WTC11 (cell line): ENCODE measurements around the gene WDR83. TPM values are rescaled to one million over a fixed set of nuclear protein-coding genes. Genes with fewer than 3 reads are reported as not detected.

Experiments used
- ATAC-seq: fragments of 200-7000 bp; cut with Tn5 transposase; 2 replicates; pipeline ENCODE4 v1.10.0; 2021; ENCODE audit warnings: mild to moderate bottlenecking, moderate library complexity
- CTCF ChIA-PET: fragments of 300-600 bp; sonication (Branson Sonifier 250); formaldehyde crosslinking; loops from one replicate; lab custom pipeline; 2021; ENCODE audit warnings: antibody characterized with exemption; lab: Charles Lee
- POLR2A ChIA-PET: fragments of 350-600 bp; sonication (Branson Sonifier 250); formaldehyde crosslinking; loops from one replicate; lab custom pipeline; 2021; ENCODE audit warnings: antibody characterized with exemption; lab: Charles Lee
- DNase-seq: peaks from one replicate; pipeline ENCODE4 v3.0.0; 2021; ENCODE audit warnings: low spot score
- H3K27ac Mint-ChIP-seq: 2 replicates; pipeline ENCODE4 v1.8.0; 2021; ENCODE audit warnings: mixed read lengths
- H3K27me3 Mint-ChIP-seq: 2 replicates; pipeline ENCODE4 v1.8.0; 2021; ENCODE audit warnings: low read depth, mild to moderate bottlenecking, moderate library complexity, mixed read lengths
- H3K36me3 Mint-ChIP-seq: 2 replicates; pipeline ENCODE4 v1.8.0; 2021; ENCODE audit warnings: mixed read lengths
- H3K4me1 Mint-ChIP-seq: 2 replicates; pipeline ENCODE4 v1.8.0; 2022; ENCODE audit warnings: mixed read lengths
- H3K4me3 Mint-ChIP-seq: 2 replicates; pipeline ENCODE4 v1.8.0; 2021; ENCODE audit warnings: mild to moderate bottlenecking, moderate library complexity, mixed read lengths
- H3K9me3 Mint-ChIP-seq: 2 replicates; pipeline ENCODE4 v1.8.0; 2021; ENCODE audit warnings: mixed read lengths
- CBFB ChIP-seq: sonication (generic); formaldehyde crosslinking; IDR thresholded peaks from 2 replicates; pipeline ENCODE4 v1.8.1; 2022; ENCODE audit warnings: mild to moderate bottlenecking, low read depth, missing genetic modification reagents
- CREB1 ChIP-seq: sonication (generic); formaldehyde crosslinking; IDR thresholded peaks from 2 replicates; pipeline ENCODE4 v1.8.0; 2023; ENCODE audit warnings: mild to moderate bottlenecking, missing genetic modification reagents
- CREM ChIP-seq: sonication (generic); formaldehyde crosslinking; IDR thresholded peaks from 2 replicates; pipeline ENCODE4 v1.8.1; 2022; ENCODE audit warnings: mild to moderate bottlenecking, missing genetic modification reagents, moderate library complexity
- EMX1 ChIP-seq: fragments of 250-450 bp; sonication (Bioruptor Pico); IDR thresholded peaks from 2 replicates; pipeline ENCODE4 v1.8.0; 2021; ENCODE audit warnings: mild to moderate bottlenecking
- GTF2I ChIP-seq: fragments of 250-450 bp; sonication (Bioruptor Pico); conservative IDR thresholded peaks from 2 replicates; pipeline ENCODE4 v1.4.0; 2021; ENCODE audit warnings: mild to moderate bottlenecking
- MYBL2 ChIP-seq: sonication (generic); formaldehyde crosslinking; IDR thresholded peaks from 2 replicates; pipeline ENCODE4 v1.8.1; 2023; ENCODE audit warnings: mild to moderate bottlenecking, moderate library complexity, missing genetic modification reagents
- SOX15 ChIP-seq: fragments of 250-450 bp; sonication (Bioruptor Pico); IDR thresholded peaks from 2 replicates; pipeline ENCODE4 v1.9.0; 2021; ENCODE audit warnings: mild to moderate bottlenecking
- SP1 ChIP-seq: sonication (generic); formaldehyde crosslinking; conservative IDR thresholded peaks from 2 replicates; pipeline ENCODE4 v1.8.1; 2022; ENCODE audit warnings: missing genetic modification reagents
- TCF7 ChIP-seq: sonication (generic); formaldehyde crosslinking; IDR thresholded peaks from 2 replicates; pipeline ENCODE4 v1.8.0; 2022; ENCODE audit warnings: mild to moderate bottlenecking, low read depth, missing genetic modification reagents, moderate library complexity
- TEAD1 ChIP-seq: sonication (generic); formaldehyde crosslinking; IDR thresholded peaks from 2 replicates; pipeline ENCODE4 v1.8.0; 2022; ENCODE audit warnings: mild to moderate bottlenecking, missing genetic modification reagents
- ZNF121 ChIP-seq: sonication (generic); formaldehyde crosslinking; IDR thresholded peaks from 2 replicates; pipeline ENCODE4 v1.8.0; 2023; ENCODE audit warnings: missing genetic modification reagents
- ZNF232 ChIP-seq: sonication (generic); formaldehyde crosslinking; IDR thresholded peaks from 2 replicates; pipeline ENCODE4 v1.8.0; 2022; ENCODE audit warnings: mild to moderate bottlenecking, missing genetic modification reagents
- ZNF317 ChIP-seq: sonication (generic); formaldehyde crosslinking; IDR thresholded peaks from 2 replicates; pipeline ENCODE4 v1.8.1; 2023; ENCODE audit warnings: low read depth, mild to moderate bottlenecking, moderate library complexity, missing genetic modification reagents, borderline replicate concordance
- ZNF396 ChIP-seq: fragments of 250-450 bp; sonication (Bioruptor Pico); IDR thresholded peaks from 2 replicates; pipeline ENCODE4 v1.8.0; 2021; ENCODE audit warnings: mild to moderate bottlenecking, moderate library complexity, borderline replicate concordance
- total RNA-seq: library from RNA; stranded (reverse); gene quantifications from 3 replicates; pipeline ENCODE4 v1.2.3, GENCODE V29; 2021
- TF ChIP-seq, protein P1 (sequence below): sonication (generic); formaldehyde crosslinking; IDR thresholded peaks from 2 replicates; pipeline ENCODE4 v1.8.0; 2022; ENCODE audit warnings: mild to moderate bottlenecking, missing genetic modification reagents
- TF ChIP-seq, protein P2 (sequence below): fragments of 250-450 bp; sonication (Bioruptor Pico); IDR thresholded peaks from 2 replicates; pipeline ENCODE4 v1.9.0; 2021; ENCODE audit warnings: mild to moderate bottlenecking, borderline replicate concordance
- TF ChIP-seq, protein P3 (sequence below): sonication (generic); formaldehyde crosslinking; IDR thresholded peaks from 2 replicates; pipeline ENCODE4 v1.8.1; 2022; ENCODE audit warnings: low read depth, missing genetic modification reagents, borderline replicate concordance
- TF ChIP-seq, protein P4 (sequence below): sonication (generic); formaldehyde crosslinking; IDR thresholded peaks from 2 replicates; pipeline ENCODE4 v1.8.1; 2022; ENCODE audit warnings: mild to moderate bottlenecking, moderate library complexity, missing genetic modification reagents
- TF ChIP-seq, protein P5 (sequence below): sonication (generic); formaldehyde crosslinking; IDR thresholded peaks from 2 replicates; pipeline ENCODE4 v1.8.0; 2023; ENCODE audit warnings: missing genetic modification reagents
- TF ChIP-seq, protein P6 (sequence below): sonication (generic); formaldehyde crosslinking; IDR thresholded peaks from 2 replicates; pipeline ENCODE4 v1.8.1; 2023; ENCODE audit warnings: mild to moderate bottlenecking, missing genetic modification reagents, moderate library complexity

Gene WDR83
- total RNA-seq, 1 experiment from 2014 or later = 21.8 TPM

DNA sequence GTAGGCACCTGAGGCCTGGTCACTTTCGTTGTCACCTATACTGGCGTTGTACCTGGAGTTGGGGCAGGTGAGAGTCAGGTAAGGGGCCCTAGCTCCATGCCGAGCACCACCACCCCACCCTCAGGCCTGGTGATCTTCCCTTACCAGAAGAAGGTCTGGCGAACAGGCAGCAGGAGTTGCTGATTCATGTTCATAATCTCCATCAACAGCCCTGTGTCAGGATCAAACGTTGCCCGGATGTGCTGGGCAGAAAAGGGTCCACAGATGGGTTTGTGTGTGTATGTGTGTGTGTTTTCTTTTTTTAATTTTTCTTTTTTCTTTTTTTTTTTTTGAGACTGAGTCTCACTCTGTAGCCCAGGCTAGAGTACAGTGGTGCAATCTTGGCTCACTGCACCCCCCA is 14.4 kb upstream of the WDR83 start (continued):
- TF ChIP-seq, protein P1, sequence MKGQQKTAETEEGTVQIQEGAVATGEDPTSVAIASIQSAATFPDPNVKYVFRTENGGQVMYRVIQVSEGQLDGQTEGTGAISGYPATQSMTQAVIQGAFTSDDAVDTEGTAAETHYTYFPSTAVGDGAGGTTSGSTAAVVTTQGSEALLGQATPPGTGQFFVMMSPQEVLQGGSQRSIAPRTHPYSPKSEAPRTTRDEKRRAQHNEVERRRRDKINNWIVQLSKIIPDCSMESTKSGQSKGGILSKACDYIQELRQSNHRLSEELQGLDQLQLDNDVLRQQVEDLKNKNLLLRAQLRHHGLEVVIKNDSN = no peak
- TF ChIP-seq, protein P2, sequence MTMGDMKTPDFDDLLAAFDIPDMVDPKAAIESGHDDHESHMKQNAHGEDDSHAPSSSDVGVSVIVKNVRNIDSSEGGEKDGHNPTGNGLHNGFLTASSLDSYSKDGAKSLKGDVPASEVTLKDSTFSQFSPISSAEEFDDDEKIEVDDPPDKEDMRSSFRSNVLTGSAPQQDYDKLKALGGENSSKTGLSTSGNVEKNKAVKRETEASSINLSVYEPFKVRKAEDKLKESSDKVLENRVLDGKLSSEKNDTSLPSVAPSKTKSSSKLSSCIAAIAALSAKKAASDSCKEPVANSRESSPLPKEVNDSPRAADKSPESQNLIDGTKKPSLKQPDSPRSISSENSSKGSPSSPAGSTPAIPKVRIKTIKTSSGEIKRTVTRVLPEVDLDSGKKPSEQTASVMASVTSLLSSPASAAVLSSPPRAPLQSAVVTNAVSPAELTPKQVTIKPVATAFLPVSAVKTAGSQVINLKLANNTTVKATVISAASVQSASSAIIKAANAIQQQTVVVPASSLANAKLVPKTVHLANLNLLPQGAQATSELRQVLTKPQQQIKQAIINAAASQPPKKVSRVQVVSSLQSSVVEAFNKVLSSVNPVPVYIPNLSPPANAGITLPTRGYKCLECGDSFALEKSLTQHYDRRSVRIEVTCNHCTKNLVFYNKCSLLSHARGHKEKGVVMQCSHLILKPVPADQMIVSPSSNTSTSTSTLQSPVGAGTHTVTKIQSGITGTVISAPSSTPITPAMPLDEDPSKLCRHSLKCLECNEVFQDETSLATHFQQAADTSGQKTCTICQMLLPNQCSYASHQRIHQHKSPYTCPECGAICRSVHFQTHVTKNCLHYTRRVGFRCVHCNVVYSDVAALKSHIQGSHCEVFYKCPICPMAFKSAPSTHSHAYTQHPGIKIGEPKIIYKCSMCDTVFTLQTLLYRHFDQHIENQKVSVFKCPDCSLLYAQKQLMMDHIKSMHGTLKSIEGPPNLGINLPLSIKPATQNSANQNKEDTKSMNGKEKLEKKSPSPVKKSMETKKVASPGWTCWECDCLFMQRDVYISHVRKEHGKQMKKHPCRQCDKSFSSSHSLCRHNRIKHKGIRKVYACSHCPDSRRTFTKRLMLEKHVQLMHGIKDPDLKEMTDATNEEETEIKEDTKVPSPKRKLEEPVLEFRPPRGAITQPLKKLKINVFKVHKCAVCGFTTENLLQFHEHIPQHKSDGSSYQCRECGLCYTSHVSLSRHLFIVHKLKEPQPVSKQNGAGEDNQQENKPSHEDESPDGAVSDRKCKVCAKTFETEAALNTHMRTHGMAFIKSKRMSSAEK (CRISPR knock-in tag) = no peak
- TF ChIP-seq CREB1 = no peak
- TF ChIP-seq SOX15 (CRISPR knock-in tag) = no peak
- no peak for TF ChIP-seq ZNF232
- TF ChIP-seq, all 79 proteins: peak for 0

DNA sequence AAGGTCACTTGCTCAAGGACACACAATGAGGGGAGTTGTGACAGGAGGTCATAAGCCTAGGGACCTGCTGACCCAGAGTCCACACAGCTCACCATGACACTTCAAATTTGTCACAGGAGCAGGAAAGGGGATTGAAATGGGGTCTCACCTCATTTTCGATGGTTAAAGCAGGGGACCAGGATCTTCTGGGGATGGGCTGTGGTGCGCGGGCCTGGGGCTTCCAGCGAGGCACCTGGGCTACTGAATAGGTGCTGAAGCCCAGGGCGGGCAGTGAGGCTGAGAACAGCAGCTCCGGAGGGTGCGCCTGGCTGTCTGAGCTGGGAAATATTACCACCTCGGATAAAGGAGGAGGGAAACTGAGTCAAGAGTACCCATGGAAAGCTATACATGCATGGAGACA is 11.1 kb upstream of the WDR83 start:
- Mint-ChIP-seq H3K36me3 (peaks cover 36% of the 10 kb centered on the region), H3K9me3 (no peaks in the 10 kb centered on the region), H3K4me1 (peaks cover 6% of the 10 kb centered on the region), H3K4me3 (peak overlapping the region; percentile 12; the same call in 1 of the 2 replicates), H3K27me3 (no peaks in the 10 kb centered on the region; the same call in 1 of the 2 replicates), H3K27ac (peak overlapping the region; percentile 66)
- ATAC-seq = no peak
- ChIA-PET CTCF (interaction anchor here (0.8 to 1.4 kb wide), 2 partner anchors 16 to 17 kb away, joined by 4 to 6 read pairs; no protein-coding TSS in a partner anchor), POLR2A (no interaction called here)
- TF ChIP-seq GTF2I (CRISPR knock-in tag) (no peak), MYBL2 (CRISPR knock-in tag) (no peak), EMX1 (CRISPR knock-in tag) (no peak), SP1 (CRISPR knock-in tag) (no peak), TEAD1 (CRISPR knock-in tag) (no peak), TCF7 (no peak), ZNF121 (no peak), SOX15 (CRISPR knock-in tag) (no peak), CBFB (no peak), ZNF396 (no peak), ZNF317 (CRISPR knock-in tag) (no peak), CREM (CRISPR knock-in tag) (no peak), CREB1 (no peak)
- TF ChIP-seq, protein P3, sequence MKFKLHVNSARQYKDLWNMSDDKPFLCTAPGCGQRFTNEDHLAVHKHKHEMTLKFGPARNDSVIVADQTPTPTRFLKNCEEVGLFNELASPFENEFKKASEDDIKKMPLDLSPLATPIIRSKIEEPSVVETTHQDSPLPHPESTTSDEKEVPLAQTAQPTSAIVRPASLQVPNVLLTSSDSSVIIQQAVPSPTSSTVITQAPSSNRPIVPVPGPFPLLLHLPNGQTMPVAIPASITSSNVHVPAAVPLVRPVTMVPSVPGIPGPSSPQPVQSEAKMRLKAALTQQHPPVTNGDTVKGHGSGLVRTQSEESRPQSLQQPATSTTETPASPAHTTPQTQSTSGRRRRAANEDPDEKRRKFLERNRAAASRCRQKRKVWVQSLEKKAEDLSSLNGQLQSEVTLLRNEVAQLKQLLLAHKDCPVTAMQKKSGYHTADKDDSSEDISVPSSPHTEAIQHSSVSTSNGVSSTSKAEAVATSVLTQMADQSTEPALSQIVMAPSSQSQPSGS (CRISPR knock-in tag) = no peak
- TF ChIP-seq, protein P4, sequence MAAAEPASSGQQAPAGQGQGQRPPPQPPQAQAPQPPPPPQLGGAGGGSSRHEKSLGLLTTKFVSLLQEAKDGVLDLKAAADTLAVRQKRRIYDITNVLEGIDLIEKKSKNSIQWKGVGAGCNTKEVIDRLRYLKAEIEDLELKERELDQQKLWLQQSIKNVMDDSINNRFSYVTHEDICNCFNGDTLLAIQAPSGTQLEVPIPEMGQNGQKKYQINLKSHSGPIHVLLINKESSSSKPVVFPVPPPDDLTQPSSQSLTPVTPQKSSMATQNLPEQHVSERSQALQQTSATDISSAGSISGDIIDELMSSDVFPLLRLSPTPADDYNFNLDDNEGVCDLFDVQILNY (CRISPR knock-in tag) = no peak
- TF ChIP-seq, protein P5, sequence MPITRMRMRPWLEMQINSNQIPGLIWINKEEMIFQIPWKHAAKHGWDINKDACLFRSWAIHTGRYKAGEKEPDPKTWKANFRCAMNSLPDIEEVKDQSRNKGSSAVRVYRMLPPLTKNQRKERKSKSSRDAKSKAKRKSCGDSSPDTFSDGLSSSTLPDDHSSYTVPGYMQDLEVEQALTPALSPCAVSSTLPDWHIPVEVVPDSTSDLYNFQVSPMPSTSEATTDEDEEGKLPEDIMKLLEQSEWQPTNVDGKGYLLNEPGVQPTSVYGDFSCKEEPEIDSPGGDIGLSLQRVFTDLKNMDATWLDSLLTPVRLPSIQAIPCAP (CRISPR knock-in tag) = no peak
- TF ChIP-seq, protein P6, sequence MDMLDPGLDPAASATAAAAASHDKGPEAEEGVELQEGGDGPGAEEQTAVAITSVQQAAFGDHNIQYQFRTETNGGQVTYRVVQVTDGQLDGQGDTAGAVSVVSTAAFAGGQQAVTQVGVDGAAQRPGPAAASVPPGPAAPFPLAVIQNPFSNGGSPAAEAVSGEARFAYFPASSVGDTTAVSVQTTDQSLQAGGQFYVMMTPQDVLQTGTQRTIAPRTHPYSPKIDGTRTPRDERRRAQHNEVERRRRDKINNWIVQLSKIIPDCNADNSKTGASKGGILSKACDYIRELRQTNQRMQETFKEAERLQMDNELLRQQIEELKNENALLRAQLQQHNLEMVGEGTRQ = no peak
- DNase-seq = no peak
